ENCODE measurements around the gene STRN4.
"Not testable (repeated sequence)": the region's sequence is repeated elsewhere in the genome, so short reads cannot be mapped to it uniquely, and the experiment has no call there.

Gene STRN4

DNA sequence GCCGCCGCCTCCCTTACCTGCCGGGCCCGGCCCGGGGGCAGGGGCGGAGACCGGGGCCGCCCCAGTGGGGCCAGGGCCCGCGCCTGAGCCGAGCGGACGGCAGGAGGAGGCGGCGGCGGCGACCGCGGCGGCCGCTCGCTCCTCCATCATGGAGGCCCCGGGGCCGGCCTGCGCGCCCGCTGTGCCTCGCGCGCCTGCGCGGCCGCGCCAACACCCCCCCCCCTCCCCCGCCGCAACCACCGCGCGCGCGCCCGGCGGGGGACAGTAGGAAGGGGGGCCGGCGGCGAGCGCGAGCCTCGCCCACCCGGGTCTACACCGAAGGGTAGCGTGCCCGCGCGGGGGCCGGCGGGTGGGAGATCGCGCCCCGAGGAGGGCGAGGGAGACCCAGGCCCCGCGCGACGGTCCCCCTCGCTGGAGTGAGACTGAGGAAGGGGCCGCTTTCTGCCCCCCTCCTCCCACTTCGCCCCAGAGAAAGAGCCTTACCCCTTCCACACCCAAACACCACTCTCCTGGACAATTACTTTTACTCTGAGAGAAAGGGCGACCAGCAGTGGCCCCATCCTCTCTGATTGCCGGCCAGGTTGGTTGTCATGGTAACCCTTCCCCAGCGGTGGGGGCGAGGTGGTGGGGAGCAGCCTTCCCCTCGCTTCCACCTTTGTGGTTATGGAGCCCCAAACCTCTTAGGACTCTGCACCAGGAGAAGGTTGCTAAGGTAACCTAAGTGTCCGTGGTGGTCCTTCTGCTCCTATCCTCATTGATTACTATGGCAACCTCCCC lies at the start of gene STRN4:
STRN4 (minus strand) TSS at position 170 of the 777 bp plus-strand sequence; CDS start at position 150, 20 bp downstream.
- DNase-seq (ENCODE audit: low read depth, low spot score) = no peak

DNA sequence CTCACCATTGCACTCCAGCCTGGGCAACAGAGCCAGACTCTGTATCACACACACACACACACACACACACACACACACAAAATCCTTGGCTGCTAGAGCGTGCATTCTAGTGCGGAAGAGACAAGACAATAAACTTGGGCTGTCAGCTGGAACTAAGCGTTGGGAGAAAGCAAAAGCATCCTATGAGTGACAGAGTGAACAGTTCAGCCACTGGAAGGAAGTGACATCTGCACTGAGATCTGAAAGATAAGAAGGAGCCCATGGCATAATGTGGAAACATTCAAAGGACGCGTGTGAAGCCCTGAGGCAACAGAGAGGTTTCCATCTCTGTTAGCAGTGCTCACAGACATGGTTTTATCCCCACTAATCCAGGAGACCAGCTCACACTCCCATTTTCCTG lies 45.7 kb upstream of the STRN4 start:
- peak; percentile 72 for DNase-seq (ENCODE audit: low read depth, low spot score)

DNA sequence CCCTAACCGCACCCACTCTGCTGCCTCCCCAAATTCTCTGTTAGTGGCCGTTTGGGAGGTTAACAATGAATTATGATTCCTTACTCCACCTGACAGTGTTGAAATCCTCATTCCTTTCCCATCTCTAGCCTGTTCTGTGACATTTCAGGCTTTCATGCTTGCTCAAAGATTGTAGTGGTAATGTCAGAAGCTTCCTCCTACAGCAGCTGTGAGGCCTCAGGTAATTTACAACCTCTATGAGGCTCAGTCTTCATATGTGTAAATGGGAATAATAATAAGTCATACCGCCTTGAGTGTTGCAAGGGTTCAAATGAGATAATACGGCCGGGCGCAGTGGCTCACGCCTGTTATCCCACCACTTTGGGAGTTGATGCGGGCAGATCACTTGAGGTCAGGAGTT lies 43.1 kb upstream of the STRN4 start:
- DNase-seq (ENCODE audit: low read depth, low spot score) = no peak

- no peak for DNase-seq (ENCODE audit: low read depth, low spot score)
These were observed 42.7 kb upstream of the STRN4 start for GRCh38 chr19:46788968-46789338.

DNA sequence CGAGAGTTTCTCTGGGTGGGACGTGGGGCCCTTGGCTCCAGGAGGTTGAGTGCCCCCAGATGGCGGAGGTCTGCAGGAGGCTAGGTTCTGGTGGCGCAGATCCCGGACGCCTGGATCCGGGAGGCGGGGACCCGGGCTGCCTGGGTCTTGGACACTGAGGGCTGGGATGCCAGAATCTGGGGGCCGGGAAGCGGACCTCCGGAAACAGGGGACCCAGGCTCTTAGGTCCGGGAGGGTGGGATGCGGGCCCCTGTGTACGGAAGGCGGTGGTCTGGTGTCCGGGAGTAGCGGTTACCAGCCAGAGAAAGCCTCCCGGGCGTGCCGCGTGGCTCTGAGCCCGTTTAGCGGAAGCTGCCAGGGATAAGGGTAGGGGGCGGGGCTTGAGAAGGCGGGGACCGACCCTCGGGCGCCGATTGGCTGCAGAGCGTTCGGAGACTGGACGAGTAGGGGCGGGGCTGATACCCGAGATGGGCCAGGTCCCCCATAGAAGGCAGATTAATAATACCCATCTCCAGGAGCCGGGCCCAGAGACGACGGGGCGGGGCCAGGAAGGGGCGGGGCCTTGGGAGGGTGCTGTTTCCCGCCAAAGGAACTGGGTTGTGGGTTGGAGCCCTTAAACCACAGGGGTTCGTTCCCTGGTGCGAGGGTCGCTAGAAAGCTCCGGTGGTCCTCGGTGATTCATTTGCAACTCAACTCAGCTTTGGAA lies 42.2 kb upstream of the STRN4 start, which contains the start of gene SLC1A5:
SLC1A5 (minus strand) TSS at position 333 of the 706 bp plus-strand sequence. CDS start 629 bp downstream, outside the sequence.
- DNase-seq (ENCODE audit: low read depth, low spot score) = peak; percentile 98

- DNase-seq (ENCODE audit: low read depth, low spot score) = peak; percentile 74
These were observed 41.3 kb upstream of the STRN4 start for GRCh38 chr19:46787331-46788261.

- no peak for DNase-seq (ENCODE audit: low read depth, low spot score)
These were observed 40.7 kb upstream of the STRN4 start for GRCh38 chr19:46787040-46787330.

- DNase-seq (ENCODE audit: low read depth, low spot score) = peak; percentile 83
These were observed 40.2 kb upstream of the STRN4 start for GRCh38 chr19:46786236-46787039.

DNA sequence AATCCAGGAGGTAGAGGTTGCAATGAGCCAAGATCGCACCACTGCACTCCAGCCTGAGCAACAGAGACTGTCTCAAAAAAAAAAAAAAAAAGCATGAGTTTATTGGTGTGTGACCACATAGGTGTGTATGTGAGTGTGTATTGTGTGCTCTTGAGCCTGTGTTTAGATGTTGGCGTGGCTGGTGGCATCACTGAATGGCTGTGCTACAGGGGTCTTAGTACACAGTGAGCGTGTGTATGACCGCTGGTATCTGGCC lies 39.7 kb upstream of the STRN4 start:
- DNase-seq (ENCODE audit: low read depth, low spot score) = no peak

- peak; percentile 44 for DNase-seq (ENCODE audit: low read depth, low spot score)
These were observed 39.1 kb upstream of the STRN4 start for GRCh38 chr19:46785054-46785979.

DNA sequence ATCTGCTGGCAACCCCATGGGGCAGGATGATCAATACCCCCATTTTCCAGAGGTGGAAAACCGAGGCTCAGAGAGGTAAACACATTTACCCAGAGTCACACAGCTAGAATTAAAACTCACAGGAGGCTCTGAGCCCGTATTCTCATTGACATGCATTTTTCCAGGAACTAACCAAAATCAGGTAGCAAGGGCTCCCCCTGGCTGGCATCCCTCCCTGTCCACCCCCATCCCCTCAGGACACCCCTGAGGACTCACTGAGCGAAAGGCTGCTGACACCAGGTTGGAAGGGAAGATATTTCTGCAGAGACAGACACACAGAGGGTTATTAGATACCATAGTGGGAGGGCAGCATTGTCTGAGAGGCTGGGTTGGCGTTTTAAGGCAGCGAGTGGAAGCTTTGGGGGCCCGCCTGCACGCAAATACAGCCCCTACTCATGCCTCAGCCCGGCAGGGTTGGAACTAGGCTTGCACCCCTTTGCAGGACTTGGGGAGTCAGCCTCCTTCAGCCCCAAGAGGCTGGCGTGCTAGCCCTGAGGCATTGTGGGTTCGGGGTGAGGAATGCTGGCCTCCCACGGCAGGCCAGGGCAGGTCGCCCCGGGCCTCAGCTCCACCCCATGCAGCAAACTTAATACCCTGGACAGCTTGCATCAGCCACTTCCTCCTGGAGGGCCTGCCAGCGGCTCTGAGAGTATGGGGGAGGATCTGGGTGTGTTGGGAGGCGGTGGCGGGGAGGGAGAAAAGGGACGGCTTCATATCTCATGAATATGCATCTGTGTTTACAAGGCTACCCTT lies 38.2 kb upstream of the STRN4 start:
- DNase-seq (ENCODE audit: low read depth, low spot score) = peak; percentile 90

DNA sequence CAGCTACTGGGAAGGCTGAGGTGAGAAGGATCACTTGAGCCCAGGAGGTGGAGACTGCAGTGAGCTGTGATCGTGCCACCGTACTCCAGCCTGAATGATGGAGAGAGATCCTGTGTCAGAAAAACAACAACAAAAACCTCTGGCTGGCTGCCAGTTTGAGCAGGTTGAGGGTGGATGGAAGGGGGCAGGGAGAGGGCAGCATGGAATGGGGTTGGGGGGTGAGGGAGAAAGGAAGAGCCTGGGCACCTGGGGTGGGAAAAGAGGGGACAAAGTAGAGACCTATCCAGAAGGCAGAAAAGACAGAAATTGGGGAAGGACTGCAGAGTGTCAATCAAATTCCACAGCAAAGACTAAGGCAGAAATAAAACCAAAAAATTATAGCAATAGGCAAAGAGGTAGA lies 37.4 kb upstream of the STRN4 start:
- no peak for DNase-seq (ENCODE audit: low read depth, low spot score)

DNA sequence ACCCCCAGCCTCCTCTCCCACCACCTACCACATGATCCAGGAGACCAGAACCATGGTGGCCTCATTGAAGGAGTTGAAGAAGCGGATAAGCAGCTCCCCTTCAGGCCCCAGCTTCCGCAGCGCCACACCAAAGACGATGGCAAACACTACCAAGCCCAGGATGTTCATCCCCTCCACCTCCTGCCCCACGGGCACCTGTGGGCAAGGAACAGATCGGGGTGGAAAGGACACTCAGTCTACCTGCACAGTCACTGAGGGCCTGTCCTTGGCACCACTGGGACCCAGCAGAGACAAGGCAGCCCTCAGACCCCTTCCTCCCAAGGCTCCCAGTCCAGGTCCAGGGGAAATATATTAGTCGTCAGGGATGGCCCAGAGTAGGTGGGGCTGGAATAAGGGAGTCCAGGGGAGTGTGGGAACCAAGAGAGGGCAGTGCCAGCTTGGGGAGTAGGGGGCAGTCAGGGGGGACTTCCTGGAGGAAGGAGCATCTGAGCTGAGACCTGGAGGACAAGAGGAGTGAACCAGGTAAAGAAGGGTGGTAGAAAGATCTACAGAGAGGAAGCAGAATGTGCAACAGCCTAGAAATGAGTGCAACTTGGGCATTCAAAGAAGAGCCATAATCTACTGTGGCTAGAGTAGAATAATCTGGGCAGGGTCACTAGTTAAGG lies 36.2 kb upstream of the STRN4 start:
- no peak for DNase-seq (ENCODE audit: low read depth, low spot score)

GRCh38 chr19:46777956-46778645 lies 31.9 kb upstream of the STRN4 start:
- not testable (repeated sequence) for DNase-seq (ENCODE audit: low read depth, low spot score)

DNA sequence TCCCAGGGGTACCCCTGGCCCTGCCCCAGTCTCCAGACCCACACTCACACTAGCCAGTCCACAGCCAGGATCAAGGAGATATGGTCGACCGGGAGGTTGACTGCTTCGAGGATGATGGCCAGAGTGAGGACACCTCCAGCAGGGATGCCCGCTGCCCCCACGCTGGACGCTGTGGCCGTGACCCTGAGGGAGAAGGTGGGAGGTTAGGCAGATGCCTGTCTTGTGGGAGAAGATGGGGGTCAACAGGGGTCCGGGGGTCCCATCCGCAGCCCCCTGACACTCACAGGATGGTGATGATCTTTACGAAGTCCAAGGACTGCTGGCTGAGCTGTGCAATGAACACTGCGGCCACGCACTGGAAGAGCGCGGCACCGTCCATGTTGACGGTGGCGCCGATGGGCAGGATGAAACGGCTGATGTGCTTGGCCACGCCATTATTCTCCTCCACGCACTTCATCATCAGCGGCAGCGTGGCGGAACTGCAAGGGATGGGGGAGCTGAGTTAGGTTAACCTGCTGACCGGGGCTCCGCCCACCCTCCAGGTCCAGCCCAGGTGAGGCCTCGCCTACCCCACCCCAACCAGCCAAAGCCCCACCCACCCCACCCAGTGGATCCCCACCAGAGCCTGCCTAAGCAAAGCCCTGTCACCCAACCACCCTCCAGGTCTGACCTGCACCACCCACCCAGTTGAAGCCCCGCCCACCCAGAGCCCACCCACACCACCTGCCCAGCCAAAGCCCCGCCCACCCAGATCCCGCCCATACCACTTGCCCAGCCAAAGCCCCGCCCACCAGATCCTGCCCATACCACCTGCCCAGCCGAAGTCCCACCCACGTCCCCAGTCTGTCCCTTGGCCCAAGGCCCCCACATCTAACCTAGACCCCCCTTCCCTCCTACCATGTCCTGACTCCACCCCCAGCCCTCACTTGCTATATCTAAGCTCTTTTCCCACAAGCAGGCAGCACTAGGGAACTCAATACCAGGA lies 31.0 kb upstream of the STRN4 start:
- DNase-seq (ENCODE audit: low read depth, low spot score) = no peak

GRCh38 chr19:46775642-46776258 lies 29.5 kb upstream of the STRN4 start:
- DNase-seq (ENCODE audit: low read depth, low spot score) = no peak

- DNase-seq (ENCODE audit: low read depth, low spot score) = no peak
These were observed 26.8 kb upstream of the STRN4 start for GRCh38 chr19:46773018-46773399.
